Left lung (tissue), 10 donors: Measurements from ENCODE around the gene LUM. TPM values are rescaled to one million over a fixed set of nuclear protein-coding genes. Genes with fewer than 3 reads are reported as not detected.

ENCODE experiments used
- ATAC-seq: fragments of 200-7000 bp; cut with Tn5 transposase; one replicate; pipeline ENCODE4 v1.9.1; 2020; ENCODE audit warnings: moderate library complexity
- DNase-seq, 4 donors: peaks; one replicate each; pipeline ENCODE4 v3.0.0-alpha.2; 2013 to 2020
- H3K27ac ChIP-seq, 2 donors: fragments of 200-600 bp; sonication (generic) in 1 of 2; one replicate each; pipeline versions ENCODE4 v1.5.0 to v1.8.0; 2020 to 2021
- H3K27me3 ChIP-seq, 2 donors: fragments of 200-600 bp; sonication (generic) in 1 of 2; one replicate each; pipeline versions ENCODE4 v1.5.0 to v1.8.0; 2020 to 2021
- H3K36me3 ChIP-seq, 2 donors: fragments of 200-600 bp; sonication (generic) in 1 of 2; one replicate each; pipeline versions ENCODE4 v1.5.0 to v1.8.0; 2020 to 2021
- H3K4me1 ChIP-seq, 2 donors: fragments of 200-600 bp; one replicate each; pipeline ENCODE4 v1.8.0; 2021
- H3K4me3 ChIP-seq, 2 donors: fragments of 200-600 bp; sonication (generic) in 1 of 2; one replicate each; pipeline versions ENCODE4 v1.5.0 to v1.8.0; 2020 to 2021; ENCODE audit warnings: mild to moderate bottlenecking in 1 of 2
- H3K9me3 ChIP-seq, 2 donors: fragments of 200-600 bp; sonication (generic) in 1 of 2; one replicate each; pipeline versions ENCODE4 v1.5.0 to v1.8.0; 2020 to 2021
- CTCF ChIP-seq, 2 donors: fragments of 200-600 bp; sonication (generic) in 1 of 2; IDR thresholded peaks; one replicate each; pipeline versions ENCODE4 v1.5.0 to v1.8.0; 2021; ENCODE audit warnings: antibody characterized with exemption in 2 of 2
- intact Hi-C, 2 donors: fragments of 100-400 bp; cut with DNase I; formaldehyde crosslinking; loops; one replicate each; pipeline versions ENCODE4 v1.11.2 to v1.14.2; 2022
- polyA plus RNA-seq, 6 donors: library from polyadenylated mRNA; unstranded; fragments of 120-200 nt; gene quantifications; one replicate each; pipeline ENCODE4 v1.2.1, GENCODE V29; 2013; ENCODE audit not compliant: insufficient read length in 6 of 6
- total RNA-seq, 2 donors: library from RNA; stranded (reverse); fragmentation: NEBNext Ultra II Directional; extraction: Animal tissue kit (Norgen Biotek cat#: 25700); gene quantifications; one replicate each; pipeline ENCODE4 v1.2.1, GENCODE V29; 2021
- donor health status: DM: no; HTN: yes; CAD: no.
- donor health status: DM: no; HTN: no; CAD: no.

LUM gene
- total and polyA plus RNA-seq, 8 donors, result 605 to 1,088 (median 884) TPM

GRCh38 chr12:91139286-91139685 lies 28.0 kb upstream of the LUM start:
- no peak overlapping the region for H3K4me3 ChIP-seq
- intact Hi-C loops, result no loop called here
- no peaks in the 10 kb centered on the region for H3K9me3 ChIP-seq
- ATAC-seq, result no peak
- no peak for TF ChIP-seq CTCF (IDR thresholded peaks at IDR 0.05)
- no peaks in the 10 kb centered on the region for H3K36me3 ChIP-seq
- peak overlapping the region in 1 of 2 donors; percentile 74 for H3K27ac ChIP-seq
- no peaks in the 10 kb centered on the region for H3K27me3 ChIP-seq
- H3K4me1 ChIP-seq, result no peaks in the 10 kb centered on the region
- DNase-seq, result no peak

GRCh38 chr12:91138337-91138920 lies 27.1 kb upstream of the LUM start:
- H3K27ac ChIP-seq, result peak overlapping the region in 1 of 2 donors; percentile 74
- H3K4me1 ChIP-seq, result no peaks in the 10 kb centered on the region
- DNase-seq (no peak), ATAC-seq (no peak)
- no peaks in the 10 kb centered on the region for H3K36me3 ChIP-seq
- intact Hi-C loops, result no loop called here
- H3K4me3 ChIP-seq, result no peak overlapping the region
- H3K9me3 ChIP-seq, result no peaks in the 10 kb centered on the region
- no peaks in the 10 kb centered on the region for H3K27me3 ChIP-seq
- no peak for TF ChIP-seq CTCF (IDR thresholded peaks at IDR 0.05)

- H3K36me3 ChIP-seq, result no peaks in the 10 kb centered on the region
- H3K9me3 ChIP-seq, result no peaks in the 10 kb centered on the region
- DNase-seq (no peak), ATAC-seq (no peak)
- H3K27me3 ChIP-seq, result no peaks in the 10 kb centered on the region
- TF ChIP-seq CTCF (IDR thresholded peaks at IDR 0.05), result no peak
- H3K4me3 ChIP-seq, result no peak overlapping the region
- H3K27ac ChIP-seq, result no peak overlapping the region
- intact Hi-C loops, result no loop called here
- H3K4me1 ChIP-seq, result no peaks in the 10 kb centered on the region
Observed at GRCh38 chr12:91133871-91134270, 22.6 kb upstream of the LUM start.

- ATAC-seq, result no peak
- no peaks in the 10 kb centered on the region for H3K9me3 ChIP-seq
- no peak overlapping the region for H3K27ac ChIP-seq
- H3K27me3 ChIP-seq, result no peaks in the 10 kb centered on the region
- intact Hi-C loops, result no loop called here
- no peak overlapping the region for H3K4me3 ChIP-seq
- H3K36me3 ChIP-seq, result no peaks in the 10 kb centered on the region
- DNase-seq, result no peak
- H3K4me1 ChIP-seq, result no peaks in the 10 kb centered on the region
- TF ChIP-seq CTCF (IDR thresholded peaks at IDR 0.05), result no peak
Observed at GRCh38 chr12:91129662-91130362, 18.5 kb upstream of the LUM start.

GRCh38 chr12:91127751-91128150 lies 16.5 kb upstream of the LUM start:
- no peak for TF ChIP-seq CTCF (IDR thresholded peaks at IDR 0.05)
- ATAC-seq, result no peak

More at GRCh38 chr12:91127751-91128150, 16.5 kb upstream of the LUM start:
- Histone ChIP-seq H3K9me3 (no peaks in the 10 kb centered on the region), H3K27ac (peak overlapping the region in 1 of 2 donors; percentile 17), H3K4me1 (no peaks in the 10 kb centered on the region), H3K27me3 (no peaks in the 10 kb centered on the region), H3K36me3 (no peaks in the 10 kb centered on the region), H3K4me3 (no peak overlapping the region)
- intact Hi-C loops, result no loop called here
- no peak for DNase-seq
